HFFc6 (cell line): ENCODE data around the gene RNF215. TPM values are rescaled to one million over a fixed set of nuclear protein-coding genes. Genes with fewer than 3 reads are reported as not detected.
A peak's percentile ranks its signal among the peaks of the same experiment; 100 is the strongest.

ENCODE experiments used
- DNase-seq: peaks from one replicate; pipeline ENCODE4 v3.0.0-alpha.2; 2018
- H3K27ac Mint-ChIP-seq: 2 replicates; pipeline ENCODE4 v1.8.0; 2020; ENCODE audit warnings: mild to moderate bottlenecking, mixed read lengths
- H3K27me3 Mint-ChIP-seq: 2 replicates; pipeline ENCODE4 v1.8.0; 2021; ENCODE audit warnings: mild to moderate bottlenecking, moderate library complexity, mixed read lengths; ENCODE audit not compliant: insufficient read depth
- H3K36me3 Mint-ChIP-seq: 2 replicates; pipeline ENCODE4 v1.8.0; 2021; ENCODE audit warnings: low read depth, mixed read lengths
- H3K4me1 Mint-ChIP-seq: 2 replicates; pipeline ENCODE4 v1.8.0; 2020; ENCODE audit warnings: low read depth, mixed read lengths
- H3K4me3 Mint-ChIP-seq: 2 replicates; pipeline ENCODE4 v1.8.0; 2020; ENCODE audit warnings: mild to moderate bottlenecking, moderate library complexity, mixed read lengths
- H3K9me3 Mint-ChIP-seq: 2 replicates; pipeline ENCODE4 v1.8.0; 2020; ENCODE audit warnings: mild to moderate bottlenecking, mixed read lengths
- long read RNA-seq: library from polyadenylated mRNA; unstranded; transcript quantifications from one replicate; pipeline ENCODE4 v2.0.0, GENCODE V29; 2019
- total RNA-seq, 6 experiments: library from RNA; stranded (reverse); fragmentation: NEBNext Ultra II Directional; extraction: Animal tissue kit (Norgen Biotek cat#: 25700); gene quantifications; 2 replicates in 1 of 6; 3 replicates in 5 of 6; pipeline ENCODE4 v1.2.3, GENCODE V29; 2021
- TF ChIP-seq, protein P1 (sequence below): fragments of 200-600 bp; sonication (generic); IDR thresholded peaks from 2 replicates; pipeline ENCODE4 v1.5.0; 2021; ENCODE audit warnings: antibody characterized with exemption, mild to moderate bottlenecking

The RNF215 gene
- 10 to 100 TPM; 12.7 to 18.9 (median 15.3) TPM for total RNA-seq
- long read RNA-seq, partial matches to known transcripts, result 0 of 6 reads
- long read RNA-seq, other reads (novel, unspliced or antisense), result 1 of 6 reads

DNA sequence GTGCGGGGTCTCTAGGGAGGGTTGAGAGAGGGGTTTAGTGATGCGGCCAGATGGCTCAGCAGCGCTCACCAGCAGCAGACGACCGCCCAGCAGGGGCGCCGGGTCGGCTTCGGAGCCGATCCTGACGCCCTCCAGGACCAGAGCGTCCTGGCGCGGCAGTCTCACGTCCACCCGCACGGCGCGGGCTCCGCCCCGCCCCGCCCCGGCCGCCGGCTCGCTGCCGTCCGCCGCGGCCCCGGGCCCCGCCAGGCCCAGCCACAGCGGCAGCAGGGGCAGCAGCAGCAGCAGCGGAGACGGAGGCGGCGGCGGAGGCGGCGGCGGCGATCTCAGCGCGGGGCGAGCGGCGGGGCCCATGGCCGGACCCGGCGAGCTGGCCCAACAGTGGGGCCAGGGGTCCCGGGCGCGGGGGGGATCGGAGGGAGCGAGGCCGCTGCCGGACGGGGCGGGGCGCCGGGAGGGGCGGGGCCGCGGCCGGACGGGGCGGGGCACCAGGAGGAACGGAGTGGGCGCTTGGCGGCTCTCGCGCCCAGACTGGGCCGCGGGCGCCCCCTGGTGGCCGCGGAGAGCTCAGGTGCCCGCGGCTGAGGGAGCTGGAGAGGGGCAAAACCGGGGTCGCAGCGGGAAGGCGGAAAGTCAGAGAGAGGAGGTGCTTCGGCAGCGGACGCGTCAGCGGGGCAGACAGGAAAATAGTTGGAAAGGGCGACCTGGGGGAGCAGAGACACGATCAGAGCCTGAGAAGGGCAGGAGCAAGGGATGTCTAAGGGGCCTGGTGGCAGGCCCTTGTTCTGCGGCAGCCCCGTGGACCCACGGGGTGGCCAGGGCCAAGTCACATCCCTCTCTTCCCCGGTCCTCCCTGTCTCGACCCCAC is at the start of gene RNF215:
Gene RNF215 (minus strand): TSS at position 452 of the 868 bp plus-strand sequence. CDS start 98 bp downstream, at position 354.
- peaks cover 25% of the 10 kb centered on the region for H3K4me1 Mint-ChIP-seq
- no peaks in the 10 kb centered on the region for H3K9me3 Mint-ChIP-seq
- H3K4me3 Mint-ChIP-seq, result peak within 1 kb of the TSS; percentile 91
- TF ChIP-seq, protein P1, sequence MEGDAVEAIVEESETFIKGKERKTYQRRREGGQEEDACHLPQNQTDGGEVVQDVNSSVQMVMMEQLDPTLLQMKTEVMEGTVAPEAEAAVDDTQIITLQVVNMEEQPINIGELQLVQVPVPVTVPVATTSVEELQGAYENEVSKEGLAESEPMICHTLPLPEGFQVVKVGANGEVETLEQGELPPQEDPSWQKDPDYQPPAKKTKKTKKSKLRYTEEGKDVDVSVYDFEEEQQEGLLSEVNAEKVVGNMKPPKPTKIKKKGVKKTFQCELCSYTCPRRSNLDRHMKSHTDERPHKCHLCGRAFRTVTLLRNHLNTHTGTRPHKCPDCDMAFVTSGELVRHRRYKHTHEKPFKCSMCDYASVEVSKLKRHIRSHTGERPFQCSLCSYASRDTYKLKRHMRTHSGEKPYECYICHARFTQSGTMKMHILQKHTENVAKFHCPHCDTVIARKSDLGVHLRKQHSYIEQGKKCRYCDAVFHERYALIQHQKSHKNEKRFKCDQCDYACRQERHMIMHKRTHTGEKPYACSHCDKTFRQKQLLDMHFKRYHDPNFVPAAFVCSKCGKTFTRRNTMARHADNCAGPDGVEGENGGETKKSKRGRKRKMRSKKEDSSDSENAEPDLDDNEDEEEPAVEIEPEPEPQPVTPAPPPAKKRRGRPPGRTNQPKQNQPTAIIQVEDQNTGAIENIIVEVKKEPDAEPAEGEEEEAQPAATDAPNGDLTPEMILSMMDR, result peak; percentile 95
- peak; percentile 33 for DNase-seq
- H3K36me3 Mint-ChIP-seq, result no peaks in the 10 kb centered on the region
- H3K27me3 Mint-ChIP-seq, result no peaks in the 10 kb centered on the region
- peak within 1 kb of the TSS; percentile 79 for H3K27ac Mint-ChIP-seq

DNA sequence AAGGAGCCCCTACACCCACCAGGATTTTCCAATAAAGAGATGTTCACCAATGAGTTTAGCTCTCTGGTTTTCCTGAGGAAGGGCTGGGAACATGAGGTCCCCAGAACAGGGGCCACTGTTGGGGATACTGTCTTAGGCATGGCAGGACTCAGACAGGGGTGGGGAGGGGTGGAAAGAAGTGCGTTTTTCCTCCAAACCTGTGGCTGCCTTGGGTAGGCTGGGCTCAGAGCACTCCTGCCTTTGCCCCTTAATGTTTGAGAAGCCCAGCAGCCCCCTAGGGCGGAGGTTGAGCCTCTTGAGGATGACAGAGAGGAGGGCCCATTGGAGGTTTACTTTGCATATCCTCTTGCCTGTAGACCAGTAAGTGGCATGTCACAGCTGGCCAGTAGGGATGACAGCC is 49.0 kb upstream of the RNF215 start:
- Mint-ChIP-seq H3K4me3 (no peak overlapping the region), H3K36me3 (no peaks in the 10 kb centered on the region; the same call in 1 of the 2 replicates), H3K27ac (no peak overlapping the region), H3K4me1 (peaks cover 11% of the 10 kb centered on the region), H3K27me3 (peaks cover 13% of the 10 kb centered on the region; the same call in 1 of the 2 replicates), H3K9me3 (no peaks in the 10 kb centered on the region)
- TF ChIP-seq, protein P1, result no peak
- no peak for DNase-seq

DNA sequence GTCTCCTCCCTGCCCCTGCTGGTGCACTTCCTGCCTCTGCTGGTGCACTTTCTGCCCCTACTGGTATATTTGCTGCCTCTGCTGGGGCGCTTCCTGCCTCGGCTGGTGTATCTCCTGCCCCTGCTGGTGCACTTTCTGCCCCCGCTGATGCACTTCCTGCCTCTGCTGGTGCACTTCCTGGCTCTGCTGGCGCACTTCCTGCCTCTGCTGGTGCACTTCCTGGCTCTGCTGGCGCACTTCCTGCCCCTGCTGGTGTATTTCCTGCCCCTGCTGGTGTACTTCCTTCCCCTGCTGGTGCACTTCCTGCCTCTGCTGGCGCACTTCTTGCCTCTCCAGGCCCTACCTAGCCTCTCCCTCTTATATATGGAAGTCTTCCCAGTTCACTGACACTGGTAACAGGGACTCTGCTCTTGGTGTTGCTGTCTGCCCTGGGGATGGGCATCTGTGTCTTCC is 48.5 kb upstream of the RNF215 start:
- H3K27ac Mint-ChIP-seq, result no peak overlapping the region
- peaks cover 11% of the 10 kb centered on the region; the same call in 1 of the 2 replicates for H3K27me3 Mint-ChIP-seq
- H3K4me3 Mint-ChIP-seq, result no peak overlapping the region
- peaks cover 7% of the 10 kb centered on the region for H3K4me1 Mint-ChIP-seq
- H3K9me3 Mint-ChIP-seq, result no peaks in the 10 kb centered on the region
- no peaks in the 10 kb centered on the region; the same call in 1 of the 2 replicates for H3K36me3 Mint-ChIP-seq
- TF ChIP-seq, protein P1, result no peak; the same call in 1 of the 2 replicates
- no peak for DNase-seq

DNA sequence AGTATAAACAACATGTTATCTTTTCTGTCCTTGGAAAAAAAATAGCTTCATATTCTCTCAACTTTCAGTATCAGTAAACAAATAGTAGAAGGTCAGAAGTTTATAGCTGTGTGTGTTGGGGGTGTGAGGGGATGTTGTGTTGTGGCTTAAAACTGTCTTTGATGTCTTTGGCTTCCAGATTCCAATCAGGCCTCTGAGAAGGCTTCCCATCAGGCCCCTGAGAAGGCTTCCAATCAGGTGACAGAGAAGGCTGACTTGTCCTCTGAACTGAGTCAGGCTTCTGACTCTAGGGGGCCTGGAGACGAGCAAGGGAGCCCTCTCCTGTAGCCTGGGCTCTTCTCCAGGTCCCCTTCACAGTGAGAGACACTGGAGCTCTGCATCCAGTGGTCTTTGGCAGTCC is 47.6 kb upstream of the RNF215 start:
- Mint-ChIP-seq H3K4me3 (no peak overlapping the region), H3K36me3 (no peaks in the 10 kb centered on the region; the same call in 1 of the 2 replicates), H3K27me3 (peaks cover 4% of the 10 kb centered on the region; the same call in 1 of the 2 replicates), H3K4me1 (peaks cover 7% of the 10 kb centered on the region), H3K9me3 (no peaks in the 10 kb centered on the region), H3K27ac (no peak overlapping the region)
- no peak for DNase-seq
- TF ChIP-seq, protein P1, result no peak

DNA sequence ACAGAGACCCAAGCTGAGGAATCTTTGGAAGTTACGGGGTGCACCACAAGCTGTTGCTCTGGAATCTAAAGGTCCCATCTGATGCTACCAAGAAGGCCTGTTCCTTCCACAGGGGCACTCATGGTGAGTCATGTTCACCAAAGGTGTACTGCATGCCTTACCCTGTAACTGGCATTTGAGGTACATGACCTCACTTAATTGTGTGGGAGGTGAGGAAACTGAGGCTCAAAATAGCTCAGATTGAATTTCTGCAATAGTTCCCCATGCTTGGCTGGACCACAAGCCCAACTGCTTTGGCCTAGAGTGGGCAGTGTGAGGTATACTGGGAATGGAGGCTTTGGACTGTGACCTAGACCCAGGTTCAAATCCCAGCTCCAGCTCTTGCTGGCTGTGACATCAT is 46.6 kb upstream of the RNF215 start:
- no peak overlapping the region for H3K27ac Mint-ChIP-seq
- no peaks in the 10 kb centered on the region for H3K9me3 Mint-ChIP-seq
- H3K27me3 Mint-ChIP-seq, result 0 out of 2 replicates have a peak, but pooled peaks cover 2% of the 10 kb centered on the region
- DNase-seq, result no peak
- no peak overlapping the region for H3K4me3 Mint-ChIP-seq
- H3K36me3 Mint-ChIP-seq, result no peaks in the 10 kb centered on the region; the same call in 1 of the 2 replicates
- TF ChIP-seq, protein P1, result no peak
- peaks cover 7% of the 10 kb centered on the region for H3K4me1 Mint-ChIP-seq
